ENCODE results near the gene CNGA2. TPM values are rescaled to one million over a fixed set of nuclear protein-coding genes. Genes with fewer than 3 reads are reported as not detected.

Gene CNGA2
- total and polyA plus RNA-seq, 10 of the 15 experiments (the other 5 are each of a cell fraction or from before 2014, with no cell fraction given), result not detected

DNA sequence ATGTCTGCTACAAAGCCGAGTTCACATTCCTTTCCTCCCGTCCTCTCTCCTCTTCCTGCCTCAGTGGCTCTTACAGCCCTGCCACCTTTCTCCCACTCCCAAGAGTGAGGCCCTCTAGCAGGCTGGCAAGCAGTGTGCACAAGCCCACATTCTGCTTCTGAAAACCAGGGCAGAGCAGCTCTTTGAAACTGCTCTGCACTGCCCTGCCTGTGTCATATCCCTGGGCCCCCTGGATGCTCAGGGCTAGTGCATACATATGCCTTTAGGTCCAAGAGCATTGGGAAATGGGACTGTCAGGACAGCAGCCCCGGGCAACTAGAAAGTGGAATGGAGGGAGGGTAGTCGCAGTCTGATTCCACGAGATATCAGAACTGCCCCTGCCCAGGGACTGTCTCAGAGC lies 42.4 kb downstream of the CNGA2 start (continued):
- TF ChIP-seq FOXM1 (IDR thresholded peaks at IDR 0.05; ENCODE audit: low read depth, low read length), result no peak

DNA sequence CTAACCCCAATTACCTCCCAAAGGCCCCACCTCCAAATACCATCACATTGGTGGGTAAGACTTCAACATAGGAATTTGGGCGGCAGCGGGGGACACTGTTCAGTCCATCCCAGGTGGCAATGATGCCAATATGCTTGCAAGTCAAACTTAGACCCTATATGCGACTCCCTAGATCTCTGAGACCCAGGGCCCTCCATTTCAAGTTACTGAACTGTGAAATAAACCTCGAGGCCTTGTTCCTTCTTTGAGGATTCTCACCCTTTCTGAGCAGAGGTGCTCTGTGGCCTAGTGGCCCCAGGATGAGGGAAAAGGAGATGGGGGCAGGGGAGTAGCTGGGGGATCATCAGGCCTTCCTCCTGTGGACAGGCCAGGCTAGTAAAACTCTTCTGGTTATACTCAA lies 44.7 kb downstream of the CNGA2 start:
- H4K20me1 ChIP-seq (ENCODE audit: control insufficient read depth, insufficient read depth), result no peaks in the 10 kb centered on the region
- H3K9ac ChIP-seq (ENCODE audit: control insufficient read depth, insufficient read depth, low read length), result no peak overlapping the region
- no peak overlapping the region for H2AFZ ChIP-seq (ENCODE audit: control insufficient read depth, low read depth, low read length)
- no peaks in the 10 kb centered on the region; a peak in 2 of 4 replicates for H3K27me3 ChIP-seq (replicated peaks in 1 of 2; ENCODE audit: control insufficient read depth in 2 of 2, insufficient read depth in 2 of 2, low read length in 1 of 2)
- H3K79me2 ChIP-seq (ENCODE audit: control insufficient read depth, insufficient read depth, low read length), result no peaks in the 10 kb centered on the region
- no TSS peak for BruUV-seq (replicated peaks)
- ATAC-seq (no peak), DNase-seq (ENCODE audit: low read depth, low spot score) (no peak), FAIRE-seq (no peak)
- intact Hi-C loops (cut with micrococcal nuclease; ENCODE audit: unreplicated experiment), result no loop called here
- no peaks in the 10 kb centered on the region for H3K36me3 ChIP-seq (ENCODE audit: control insufficient read depth in 2 of 2, insufficient read depth in 2 of 2, low read length in 1 of 2)
- in situ Hi-C loops (cut with MboI), result no loop called here
- ChIA-PET POLR2A (no interaction called here), CTCF (interaction anchor here (1.5 kb wide), 1 partner anchor 26 kb away, joined by 3 read pairs; no protein-coding TSS in a partner anchor), RAD21 (ENCODE audit: unreplicated experiment) (no interaction called here), SMC1A (ENCODE audit: uncharacterized antibody, unreplicated experiment) (no interaction called here)
- no peak overlapping the region for H3K27ac ChIP-seq (ENCODE audit: control insufficient read depth, insufficient read depth)
- no peak overlapping the region for H3K4me3 ChIP-seq
- H3K4me1 ChIP-seq (ENCODE audit: control insufficient read depth, insufficient read depth, low read length), result no peaks in the 10 kb centered on the region
- 25% methylated on average over 4 of the region's 4 CpGs for WGBS (ENCODE audit: insufficient coverage, insufficient replicate concordance, low lambda C conversion rate, missing lambda C conversion rate)
- H3K4me2 ChIP-seq (ENCODE audit: control insufficient read depth, insufficient read depth), result no peak overlapping the region
- H3K9me3 ChIP-seq (replicated peaks; ENCODE audit: control insufficient read depth, insufficient read depth, low read length), result no peaks in the 10 kb centered on the region
- TF ChIP-seq HSF1 (IDR thresholded peaks at IDR 0.05; ENCODE audit: low read depth, low read length), result no peak
- TF ChIP-seq EGR1 (IDR thresholded peaks at IDR 0.05; ENCODE audit: borderline replicate concordance in 1 of 2, low read depth in 2 of 2, low read length in 2 of 2), result no peak
- TF ChIP-seq, protein P1, sequence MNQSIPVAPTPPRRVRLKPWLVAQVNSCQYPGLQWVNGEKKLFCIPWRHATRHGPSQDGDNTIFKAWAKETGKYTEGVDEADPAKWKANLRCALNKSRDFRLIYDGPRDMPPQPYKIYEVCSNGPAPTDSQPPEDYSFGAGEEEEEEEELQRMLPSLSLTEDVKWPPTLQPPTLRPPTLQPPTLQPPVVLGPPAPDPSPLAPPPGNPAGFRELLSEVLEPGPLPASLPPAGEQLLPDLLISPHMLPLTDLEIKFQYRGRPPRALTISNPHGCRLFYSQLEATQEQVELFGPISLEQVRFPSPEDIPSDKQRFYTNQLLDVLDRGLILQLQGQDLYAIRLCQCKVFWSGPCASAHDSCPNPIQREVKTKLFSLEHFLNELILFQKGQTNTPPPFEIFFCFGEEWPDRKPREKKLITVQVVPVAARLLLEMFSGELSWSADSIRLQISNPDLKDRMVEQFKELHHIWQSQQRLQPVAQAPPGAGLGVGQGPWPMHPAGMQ (IDR thresholded peaks at IDR 0.05; ENCODE audit: borderline replicate concordance), result no peak
- TF ChIP-seq RBBP5 (conservative IDR thresholded peaks at IDR 0.05), result no peak
- TF ChIP-seq MEF2A (IDR thresholded peaks at IDR 0.05; ENCODE audit: insufficient read depth, low read depth, low read length), result no peak
- no peak for TF ChIP-seq BCL11A (IDR thresholded peaks at IDR 0.05; ENCODE audit: low read depth, low read length)
- TF ChIP-seq, protein P2, sequence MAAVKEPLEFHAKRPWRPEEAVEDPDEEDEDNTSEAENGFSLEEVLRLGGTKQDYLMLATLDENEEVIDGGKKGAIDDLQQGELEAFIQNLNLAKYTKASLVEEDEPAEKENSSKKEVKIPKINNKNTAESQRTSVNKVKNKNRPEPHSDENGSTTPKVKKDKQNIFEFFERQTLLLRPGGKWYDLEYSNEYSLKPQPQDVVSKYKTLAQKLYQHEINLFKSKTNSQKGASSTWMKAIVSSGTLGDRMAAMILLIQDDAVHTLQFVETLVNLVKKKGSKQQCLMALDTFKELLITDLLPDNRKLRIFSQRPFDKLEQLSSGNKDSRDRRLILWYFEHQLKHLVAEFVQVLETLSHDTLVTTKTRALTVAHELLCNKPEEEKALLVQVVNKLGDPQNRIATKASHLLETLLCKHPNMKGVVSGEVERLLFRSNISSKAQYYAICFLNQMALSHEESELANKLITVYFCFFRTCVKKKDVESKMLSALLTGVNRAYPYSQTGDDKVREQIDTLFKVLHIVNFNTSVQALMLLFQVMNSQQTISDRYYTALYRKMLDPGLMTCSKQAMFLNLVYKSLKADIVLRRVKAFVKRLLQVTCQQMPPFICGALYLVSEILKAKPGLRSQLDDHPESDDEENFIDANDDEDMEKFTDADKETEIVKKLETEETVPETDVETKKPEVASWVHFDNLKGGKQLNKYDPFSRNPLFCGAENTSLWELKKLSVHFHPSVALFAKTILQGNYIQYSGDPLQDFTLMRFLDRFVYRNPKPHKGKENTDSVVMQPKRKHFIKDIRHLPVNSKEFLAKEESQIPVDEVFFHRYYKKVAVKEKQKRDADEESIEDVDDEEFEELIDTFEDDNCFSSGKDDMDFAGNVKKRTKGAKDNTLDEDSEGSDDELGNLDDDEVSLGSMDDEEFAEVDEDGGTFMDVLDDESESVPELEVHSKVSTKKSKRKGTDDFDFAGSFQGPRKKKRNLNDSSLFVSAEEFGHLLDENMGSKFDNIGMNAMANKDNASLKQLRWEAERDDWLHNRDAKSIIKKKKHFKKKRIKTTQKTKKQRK (IDR thresholded peaks at IDR 0.05; ENCODE audit: low read depth, low read length), result no peak
- TF ChIP-seq, protein P3, sequence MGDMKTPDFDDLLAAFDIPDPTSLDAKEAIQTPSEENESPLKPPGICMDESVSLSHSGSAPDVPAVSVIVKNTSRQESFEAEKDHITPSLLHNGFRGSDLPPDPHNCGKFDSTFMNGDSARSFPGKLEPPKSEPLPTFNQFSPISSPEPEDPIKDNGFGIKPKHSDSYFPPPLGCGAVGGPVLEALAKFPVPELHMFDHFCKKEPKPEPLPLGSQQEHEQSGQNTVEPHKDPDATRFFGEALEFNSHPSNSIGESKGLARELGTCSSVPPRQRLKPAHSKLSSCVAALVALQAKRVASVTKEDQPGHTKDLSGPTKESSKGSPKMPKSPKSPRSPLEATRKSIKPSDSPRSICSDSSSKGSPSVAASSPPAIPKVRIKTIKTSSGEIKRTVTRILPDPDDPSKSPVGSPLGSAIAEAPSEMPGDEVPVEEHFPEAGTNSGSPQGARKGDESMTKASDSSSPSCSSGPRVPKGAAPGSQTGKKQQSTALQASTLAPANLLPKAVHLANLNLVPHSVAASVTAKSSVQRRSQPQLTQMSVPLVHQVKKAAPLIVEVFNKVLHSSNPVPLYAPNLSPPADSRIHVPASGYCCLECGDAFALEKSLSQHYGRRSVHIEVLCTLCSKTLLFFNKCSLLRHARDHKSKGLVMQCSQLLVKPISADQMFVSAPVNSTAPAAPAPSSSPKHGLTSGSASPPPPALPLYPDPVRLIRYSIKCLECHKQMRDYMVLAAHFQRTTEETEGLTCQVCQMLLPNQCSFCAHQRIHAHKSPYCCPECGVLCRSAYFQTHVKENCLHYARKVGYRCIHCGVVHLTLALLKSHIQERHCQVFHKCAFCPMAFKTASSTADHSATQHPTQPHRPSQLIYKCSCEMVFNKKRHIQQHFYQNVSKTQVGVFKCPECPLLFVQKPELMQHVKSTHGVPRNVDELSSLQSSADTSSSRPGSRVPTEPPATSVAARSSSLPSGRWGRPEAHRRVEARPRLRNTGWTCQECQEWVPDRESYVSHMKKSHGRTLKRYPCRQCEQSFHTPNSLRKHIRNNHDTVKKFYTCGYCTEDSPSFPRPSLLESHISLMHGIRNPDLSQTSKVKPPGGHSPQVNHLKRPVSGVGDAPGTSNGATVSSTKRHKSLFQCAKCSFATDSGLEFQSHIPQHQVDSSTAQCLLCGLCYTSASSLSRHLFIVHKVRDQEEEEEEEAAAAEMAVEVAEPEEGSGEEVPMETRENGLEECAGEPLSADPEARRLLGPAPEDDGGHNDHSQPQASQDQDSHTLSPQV (IDR thresholded peaks at IDR 0.05), result no peak
- no peak for TF ChIP-seq RAD51 (IDR thresholded peaks at IDR 0.05)
- TF ChIP-seq POU2F2 (IDR thresholded peaks at IDR 0.05; ENCODE audit: borderline replicate concordance, low read depth, low read length), result no peak
- no peak for TF ChIP-seq HCFC1 (IDR thresholded peaks at IDR 0.05; ENCODE audit: low read length)
- TF ChIP-seq FOXM1 (IDR thresholded peaks at IDR 0.05; ENCODE audit: low read depth, low read length), result no peak
- no peak for TF ChIP-seq POLR2AphosphoS5 (IDR thresholded peaks at IDR 0.05; ENCODE audit: low read length)

Data from GM12878 (cell line).